ENCODE measurements around the gene AKIRIN2.

The AKIRIN2 gene

GRCh38 chr6:87674290-87674689 lies 27.7 kb downstream of the AKIRIN2 start:
- H3K4me1 ChIP-seq (ENCODE audit: insufficient read depth, low read length, poor library complexity, severe bottlenecking): no peaks in the 10 kb centered on the region
- no peaks in the 10 kb centered on the region for H3K9me3 ChIP-seq (ENCODE audit: insufficient read depth, low read depth, low read length)
- H3F3A ChIP-seq (ENCODE audit: low read depth): no peaks in the 10 kb centered on the region
- H3K79me2 ChIP-seq (ENCODE audit: insufficient read depth, low read length): no peaks in the 10 kb centered on the region
- H3K9me2 ChIP-seq (replicated peaks; ENCODE audit: low read depth, low read length): no peaks in the 10 kb centered on the region
- H3K4me2 ChIP-seq (ENCODE audit: low read depth, low read length, poor library complexity, severe bottlenecking): no peak overlapping the region
- no peak overlapping the region for H3K4me3 ChIP-seq (ENCODE audit: low read length, poor library complexity, severe bottlenecking)
- H3K9ac ChIP-seq (ENCODE audit: low read depth, low read length, poor library complexity, severe bottlenecking): no peak overlapping the region
- no peaks in the 10 kb centered on the region for H3K27me3 ChIP-seq (ENCODE audit: insufficient read depth, low read length, poor library complexity, severe bottlenecking)
- TF ChIP-seq EZH2phosphoT487 (IDR thresholded peaks at IDR 0.05; ENCODE audit: borderline replicate concordance): no peak
- TF ChIP-seq CTCF (conservative IDR thresholded peaks at IDR 0.05; ENCODE audit: low read length): no peak
- no peak overlapping the region for H2AFZ ChIP-seq (ENCODE audit: low read length)
- no peaks in the 10 kb centered on the region for H4K20me1 ChIP-seq (ENCODE audit: insufficient read depth, low read length, poor library complexity, severe bottlenecking)
- H3K36me3 ChIP-seq (ENCODE audit: insufficient read depth, low read length): peaks cover 55% of the 10 kb centered on the region

- no peaks in the 10 kb centered on the region for H3K79me2 ChIP-seq (ENCODE audit: insufficient read depth, low read length)
- no peak overlapping the region for H3K4me3 ChIP-seq (ENCODE audit: low read length, poor library complexity, severe bottlenecking)
- H3F3A ChIP-seq (ENCODE audit: low read depth): no peaks in the 10 kb centered on the region; the same call in 1 of the 2 replicates
- peaks cover 49% of the 10 kb centered on the region for H3K36me3 ChIP-seq (ENCODE audit: insufficient read depth, low read length)
- TF ChIP-seq EZH2phosphoT487 (IDR thresholded peaks at IDR 0.05; ENCODE audit: borderline replicate concordance): no peak
- TF ChIP-seq CTCF (conservative IDR thresholded peaks at IDR 0.05; ENCODE audit: low read length): no peak
- H2AFZ ChIP-seq (ENCODE audit: low read length): no peak overlapping the region
- no peaks in the 10 kb centered on the region for H3K9me3 ChIP-seq (ENCODE audit: insufficient read depth, low read depth, low read length)
- no peak overlapping the region for H3K9ac ChIP-seq (ENCODE audit: low read depth, low read length, poor library complexity, severe bottlenecking)
- H4K20me1 ChIP-seq (ENCODE audit: insufficient read depth, low read length, poor library complexity, severe bottlenecking): no peaks in the 10 kb centered on the region
- no peaks in the 10 kb centered on the region for H3K4me1 ChIP-seq (ENCODE audit: insufficient read depth, low read length, poor library complexity, severe bottlenecking)
- H3K27me3 ChIP-seq (ENCODE audit: insufficient read depth, low read length, poor library complexity, severe bottlenecking): no peaks in the 10 kb centered on the region
- no peak overlapping the region for H3K4me2 ChIP-seq (ENCODE audit: low read depth, low read length, poor library complexity, severe bottlenecking)
- H3K9me2 ChIP-seq (replicated peaks; ENCODE audit: low read depth, low read length): no peaks in the 10 kb centered on the region
Observed at GRCh38 chr6:87673237-87673636, 28.8 kb downstream of the AKIRIN2 start.

GRCh38 chr6:87672641-87673040 lies 29.4 kb downstream of the AKIRIN2 start:
- H3K9me3 ChIP-seq (ENCODE audit: insufficient read depth, low read depth, low read length): no peaks in the 10 kb centered on the region
- H3F3A ChIP-seq (ENCODE audit: low read depth): no peaks in the 10 kb centered on the region; the same call in 1 of the 2 replicates
- no peaks in the 10 kb centered on the region for H4K20me1 ChIP-seq (ENCODE audit: insufficient read depth, low read length, poor library complexity, severe bottlenecking)

More at GRCh38 chr6:87672641-87673040, 29.4 kb downstream of the AKIRIN2 start:
- no peaks in the 10 kb centered on the region for H3K4me1 ChIP-seq (ENCODE audit: insufficient read depth, low read length, poor library complexity, severe bottlenecking)
- TF ChIP-seq EZH2phosphoT487 (IDR thresholded peaks at IDR 0.05; ENCODE audit: borderline replicate concordance) (no peak), CTCF (conservative IDR thresholded peaks at IDR 0.05; ENCODE audit: low read length) (no peak)
- H3K9me2 ChIP-seq (replicated peaks; ENCODE audit: low read depth, low read length): no peaks in the 10 kb centered on the region
- H3K36me3 ChIP-seq (ENCODE audit: insufficient read depth, low read length): peaks cover 47% of the 10 kb centered on the region
- H3K4me3 ChIP-seq (ENCODE audit: low read length, poor library complexity, severe bottlenecking): no peak overlapping the region
- H3K79me2 ChIP-seq (ENCODE audit: insufficient read depth, low read length): no peaks in the 10 kb centered on the region
- H3K9ac ChIP-seq (ENCODE audit: low read depth, low read length, poor library complexity, severe bottlenecking): no peak overlapping the region
- H3K4me2 ChIP-seq (ENCODE audit: low read depth, low read length, poor library complexity, severe bottlenecking): no peak overlapping the region
- no peak overlapping the region for H2AFZ ChIP-seq (ENCODE audit: low read length)
- no peaks in the 10 kb centered on the region for H3K27me3 ChIP-seq (ENCODE audit: insufficient read depth, low read length, poor library complexity, severe bottlenecking)

Data from Loucy (cell line).